Erythroblast (primary cell): ENCODE results near the gene XNDC1N.
"Not testable (repeated sequence)": the region's sequence is repeated elsewhere in the genome, so short reads cannot be mapped to it uniquely, and the experiment has no call there.

Experiments
- GATA1 ChIP-seq: IDR thresholded peaks from 2 replicates; pipeline ENCODE4 v1.6.1; 2011; ENCODE audit warnings: low read depth, mild to moderate bottlenecking, control low read depth, low read length, moderate library complexity
- POLR2A ChIP-seq: IDR thresholded peaks from 2 replicates; pipeline ENCODE4 v1.6.1; 2011; ENCODE audit warnings: mild to moderate bottlenecking, low read length

DNA sequence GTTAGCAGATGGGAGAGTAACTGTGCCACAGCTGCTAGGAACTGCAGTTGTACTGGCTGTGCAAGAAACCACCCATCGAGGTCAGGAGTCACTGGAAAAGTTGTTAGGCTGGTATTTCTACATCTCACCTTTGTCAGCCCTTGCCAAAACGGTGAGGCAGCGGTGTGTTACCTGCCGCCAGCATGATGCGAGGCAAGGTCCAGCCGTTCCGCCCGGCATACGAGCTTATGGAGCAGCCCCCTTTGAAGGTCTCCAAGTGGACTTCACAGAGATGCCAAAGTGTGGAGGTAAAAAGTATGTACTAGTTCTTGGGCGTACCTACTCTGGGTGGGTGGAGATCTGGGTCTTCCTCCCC lies 16.4 kb downstream of the XNDC1N start:
- not testable (repeated sequence) for TF ChIP-seq POLR2A, GATA1
